DMS53 treated with DMSO at 0.1 percent for 48 hours (cell line): ENCODE results near the gene SLC5A9.

Source experiments
- DNase-seq: peaks from one replicate; lab custom pipeline; 2025; ENCODE audit not compliant: unreplicated experiment; lab: John Stamatoyannopoulos, UW

SLC5A9 gene

GRCh38 chr1:48222501-48223242, at the start of gene SLC5A9:
TSS of gene SLC5A9 (plus strand) at chr1:48222716. CDS start at chr1:48222737, 21 bp downstream.
- DNase-seq: no peak

- no peak for DNase-seq
Measured at GRCh38 chr1:48175116-48175515, 47.4 kb upstream of the SLC5A9 start.

GRCh38 chr1:48177257-48177656, 45.3 kb upstream of the SLC5A9 start:
- DNase-seq: no peak

- no peak for DNase-seq
Measured at GRCh38 chr1:48181669-48182367, 40.7 kb upstream of the SLC5A9 start.

- peak; percentile 71 for DNase-seq
Measured at GRCh38 chr1:48182439-48182838, 40.1 kb upstream of the SLC5A9 start.

- DNase-seq: no peak
Measured at GRCh38 chr1:48186306-48186839, 36.1 kb upstream of the SLC5A9 start.

GRCh38 chr1:48187969-48188563, 34.5 kb upstream of the SLC5A9 start:
- no peak for DNase-seq

- DNase-seq: no peak
Measured at GRCh38 chr1:48190881-48191280, 31.6 kb upstream of the SLC5A9 start.

- no peak for DNase-seq
Measured at GRCh38 chr1:48194801-48195200, 27.7 kb upstream of the SLC5A9 start.

GRCh38 chr1:48196237-48196636, 26.3 kb upstream of the SLC5A9 start:
- DNase-seq: no peak

- DNase-seq: no peak
Measured at GRCh38 chr1:48198970-48199369, 23.5 kb upstream of the SLC5A9 start.

GRCh38 chr1:48200166-48200900, 22.2 kb upstream of the SLC5A9 start:
- no peak for DNase-seq

GRCh38 chr1:48202030-48202752, 20.3 kb upstream of the SLC5A9 start:
- DNase-seq: peak; percentile 78

- peak; percentile 72 for DNase-seq
Measured at GRCh38 chr1:48203287-48203900, 19.1 kb upstream of the SLC5A9 start.

GRCh38 chr1:48205522-48205921, 17.0 kb upstream of the SLC5A9 start:
- no peak for DNase-seq

GRCh38 chr1:48206371-48206770, 16.1 kb upstream of the SLC5A9 start:
- DNase-seq: peak; percentile 96

- no peak for DNase-seq
Measured at GRCh38 chr1:48207131-48207530, 15.4 kb upstream of the SLC5A9 start.

GRCh38 chr1:48207536-48208075, 14.9 kb upstream of the SLC5A9 start:
- no peak for DNase-seq

GRCh38 chr1:48208251-48208650, 14.3 kb upstream of the SLC5A9 start:
- DNase-seq: no peak

- DNase-seq: no peak
Measured at GRCh38 chr1:48208652-48209051, 13.9 kb upstream of the SLC5A9 start.
